ENCODE measurements around the gene CDH6.

Gene CDH6

DNA sequence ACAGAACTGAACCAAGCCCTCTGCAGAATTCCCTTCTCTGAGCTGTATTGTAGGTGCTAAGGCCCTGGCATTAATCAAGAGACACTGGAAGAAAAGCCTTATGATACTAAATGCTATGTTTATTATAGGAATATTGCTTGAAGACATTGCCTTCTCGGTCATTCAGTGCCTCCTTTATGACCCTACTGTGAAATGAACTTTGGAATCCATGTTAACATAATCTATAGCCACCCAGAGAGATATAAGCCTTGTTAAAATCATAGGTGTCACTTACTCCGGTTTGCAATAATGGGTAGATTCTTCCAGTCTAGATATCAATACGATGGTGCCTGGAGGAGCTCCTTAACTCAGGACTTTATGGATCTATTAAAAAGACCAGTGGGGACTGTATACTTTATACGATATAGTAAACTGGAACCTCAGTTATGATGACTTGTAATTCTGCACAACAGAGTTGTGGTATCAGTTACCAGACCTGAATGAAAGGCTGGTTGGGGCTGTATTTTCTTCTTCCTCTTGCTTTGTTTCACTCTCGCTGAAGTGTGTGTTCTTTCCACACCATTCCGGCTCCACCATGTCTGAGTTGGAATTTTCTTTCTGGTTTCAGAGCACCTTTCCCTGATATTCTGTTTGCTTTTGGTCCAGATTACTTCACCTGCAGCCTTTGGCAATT, 183.9 kb downstream of the CDH6 start:
- no peaks in the 10 kb centered on the region for H3K36me3 ChIP-seq (ENCODE audit: insufficient read depth, low read length)
- H2AFZ ChIP-seq (ENCODE audit: low read length) = no peak overlapping the region
- no peak overlapping the region for H3K9ac ChIP-seq (ENCODE audit: low read depth, low read length, poor library complexity, severe bottlenecking)
- H3K4me3 ChIP-seq (ENCODE audit: low read length, poor library complexity, severe bottlenecking) = no peak overlapping the region
- H3K9me2 ChIP-seq (replicated peaks; ENCODE audit: low read depth, low read length) = no peaks in the 10 kb centered on the region
- H3K27me3 ChIP-seq (ENCODE audit: insufficient read depth, low read length, poor library complexity, severe bottlenecking) = no peaks in the 10 kb centered on the region
- no peaks in the 10 kb centered on the region for H3K9me3 ChIP-seq (ENCODE audit: insufficient read depth, low read depth, low read length)
- H3F3A ChIP-seq (ENCODE audit: low read depth) = no peaks in the 10 kb centered on the region
- peaks cover 10% of the 10 kb centered on the region for H3K4me1 ChIP-seq (ENCODE audit: insufficient read depth, low read length, poor library complexity, severe bottlenecking)
- H3K79me2 ChIP-seq (ENCODE audit: insufficient read depth, low read length) = no peaks in the 10 kb centered on the region
- H4K20me1 ChIP-seq (ENCODE audit: insufficient read depth, low read length, poor library complexity, severe bottlenecking) = no peaks in the 10 kb centered on the region
- H3K4me2 ChIP-seq (ENCODE audit: low read depth, low read length, poor library complexity, severe bottlenecking) = no peak overlapping the region
- TF ChIP-seq EZH2phosphoT487 (IDR thresholded peaks at IDR 0.05; ENCODE audit: borderline replicate concordance) = no peak
- TF ChIP-seq, protein P1, sequence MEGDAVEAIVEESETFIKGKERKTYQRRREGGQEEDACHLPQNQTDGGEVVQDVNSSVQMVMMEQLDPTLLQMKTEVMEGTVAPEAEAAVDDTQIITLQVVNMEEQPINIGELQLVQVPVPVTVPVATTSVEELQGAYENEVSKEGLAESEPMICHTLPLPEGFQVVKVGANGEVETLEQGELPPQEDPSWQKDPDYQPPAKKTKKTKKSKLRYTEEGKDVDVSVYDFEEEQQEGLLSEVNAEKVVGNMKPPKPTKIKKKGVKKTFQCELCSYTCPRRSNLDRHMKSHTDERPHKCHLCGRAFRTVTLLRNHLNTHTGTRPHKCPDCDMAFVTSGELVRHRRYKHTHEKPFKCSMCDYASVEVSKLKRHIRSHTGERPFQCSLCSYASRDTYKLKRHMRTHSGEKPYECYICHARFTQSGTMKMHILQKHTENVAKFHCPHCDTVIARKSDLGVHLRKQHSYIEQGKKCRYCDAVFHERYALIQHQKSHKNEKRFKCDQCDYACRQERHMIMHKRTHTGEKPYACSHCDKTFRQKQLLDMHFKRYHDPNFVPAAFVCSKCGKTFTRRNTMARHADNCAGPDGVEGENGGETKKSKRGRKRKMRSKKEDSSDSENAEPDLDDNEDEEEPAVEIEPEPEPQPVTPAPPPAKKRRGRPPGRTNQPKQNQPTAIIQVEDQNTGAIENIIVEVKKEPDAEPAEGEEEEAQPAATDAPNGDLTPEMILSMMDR (conservative IDR thresholded peaks at IDR 0.05; ENCODE audit: low read length) = no peak

DNA sequence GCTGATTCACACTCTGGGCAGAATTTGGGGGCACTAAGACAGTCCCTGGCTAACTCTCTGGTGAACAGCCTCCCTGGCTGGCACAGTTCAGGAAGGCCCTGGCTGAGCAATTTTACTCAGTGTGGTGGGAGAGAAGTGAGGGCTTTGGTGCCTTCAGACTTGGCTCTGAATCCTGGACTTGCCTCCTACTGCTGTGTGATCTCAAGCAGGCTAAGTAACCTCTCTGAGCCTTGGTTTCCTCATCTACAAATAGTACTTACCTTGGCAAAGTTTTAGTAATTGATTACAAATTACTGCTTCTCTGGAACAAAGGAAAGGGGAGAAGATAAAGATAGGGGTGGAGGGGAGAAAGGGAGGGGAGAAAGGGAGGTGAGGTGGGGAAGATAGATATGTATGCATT, 184.7 kb downstream of the CDH6 start:
- Histone ChIP-seq H3K36me3 (ENCODE audit: insufficient read depth, low read length) (no peaks in the 10 kb centered on the region), H3K79me2 (ENCODE audit: insufficient read depth, low read length) (no peaks in the 10 kb centered on the region), H4K20me1 (ENCODE audit: insufficient read depth, low read length, poor library complexity, severe bottlenecking) (no peaks in the 10 kb centered on the region), H3K4me2 (ENCODE audit: low read depth, low read length, poor library complexity, severe bottlenecking) (no peak overlapping the region), H3K9ac (ENCODE audit: low read depth, low read length, poor library complexity, severe bottlenecking) (no peak overlapping the region), H3K9me2 (replicated peaks; ENCODE audit: low read depth, low read length) (no peaks in the 10 kb centered on the region), H3K9me3 (ENCODE audit: insufficient read depth, low read depth, low read length) (no peaks in the 10 kb centered on the region), H3K27me3 (ENCODE audit: insufficient read depth, low read length, poor library complexity, severe bottlenecking) (no peaks in the 10 kb centered on the region), H3K4me3 (ENCODE audit: low read length, poor library complexity, severe bottlenecking) (no peak overlapping the region), H2AFZ (ENCODE audit: low read length) (no peak overlapping the region), H3K4me1 (ENCODE audit: insufficient read depth, low read length, poor library complexity, severe bottlenecking) (peaks cover 14% of the 10 kb centered on the region), H3F3A (ENCODE audit: low read depth) (no peaks in the 10 kb centered on the region)
- TF ChIP-seq EZH2phosphoT487 (IDR thresholded peaks at IDR 0.05; ENCODE audit: borderline replicate concordance) = no peak
- TF ChIP-seq, protein P1 (conservative IDR thresholded peaks at IDR 0.05; ENCODE audit: low read length) = no peak

All from Loucy (cell line).